HCT116 (cell line): ENCODE results near the gene GOLGA8B. TPM values are rescaled to one million over a fixed set of nuclear protein-coding genes. Genes with fewer than 3 reads are reported as not detected.
"Not testable (repeated sequence)": the region's sequence is repeated elsewhere in the genome, so short reads cannot be mapped to it uniquely, and the experiment has no call there.

Experiments used
- ATAC-seq: fragments of 200-7000 bp; cut with Tn5 transposase; 2 replicates; pipeline ENCODE4 v1.9.1; 2020; ENCODE audit warnings: mild to moderate bottlenecking, moderate library complexity
- BruUV-seq: library from RNA; stranded (reverse); fragments of 400-500 nt; replicated peaks from 2 replicates; lab custom pipeline; 2021; lab: Mats Ljungman, UMichigan
- CTCF ChIA-PET: fragments of 300-600 bp; sonication (Branson Sonifier 250); formaldehyde crosslinking; loops from one replicate; lab custom pipeline; 2021; ENCODE audit warnings: antibody characterized with exemption; lab: Charles Lee
- POLR2A ChIA-PET: fragments of 300-600, 350-600 bp; sonication (Branson Sonifier 250); formaldehyde crosslinking; loops from one replicate; lab custom pipeline; 2021; ENCODE audit warnings: antibody characterized with exemption; lab: Charles Lee
- RAD21 ChIA-PET, 2 experiments: fragments of 300-600 bp; sonication (Branson Sonifier 250); formaldehyde crosslinking; loops; one replicate each; lab custom pipeline; 2023; ENCODE audit warnings: low total read pairs in 2 of 2; ENCODE audit not compliant: uncharacterized antibody in 2 of 2, unreplicated experiment in 2 of 2, low non-redundant PET in 1 of 2; lab: Charles Lee
- DNase-seq: peaks from one replicate; pipeline ENCODE4 v3.0.0-alpha.2; 2010; ENCODE audit warnings: low read depth, low spot score
- H2AFZ ChIP-seq: fragments of 200-600 bp; shearing (Covaris generic), sonication (generic); 2 replicates; pipeline ENCODE4 v1.6.1; 2017; ENCODE audit warnings: low read depth, mixed run types, mixed read lengths, antibody characterized with exemption, low read length; ENCODE audit not compliant: poor library complexity, severe bottlenecking
- H3K27ac ChIP-seq: 2 replicates; pipeline ENCODE4 v1.5.1; 2012; ENCODE audit warnings: low read depth, low read length
- H3K27me3 ChIP-seq: fragments of 200-600 bp; sonication (generic); 2 replicates; pipeline ENCODE4 v1.6.1; 2016; ENCODE audit warnings: mixed run types, low read length, mixed read lengths; ENCODE audit not compliant: insufficient read depth
- H3K36me3 ChIP-seq, 2 experiments: fragments of 200-500 bp in 1 of 2; fragments of 200-600 bp in 1 of 2; sonication (Bioruptor generic) in 1 of 2; sonication (generic) in 1 of 2; 2 replicates each; pipeline versions ENCODE4 v1.5.1 to v1.6.1; 2014 to 2016; ENCODE audit warnings: low read length in 2 of 2, inconsistent platforms in 1 of 2, mixed read lengths in 1 of 2, mixed run types in 1 of 2; ENCODE audit not compliant: insufficient read depth in 2 of 2, control insufficient read depth in 1 of 2
- H3K4me1 ChIP-seq, 2 experiments: fragments of 200-600 bp in 1 of 2; sonication (generic) in 1 of 2; 2 replicates each; pipeline versions ENCODE4 v1.5.1 to v1.6.1; 2012 to 2017; ENCODE audit warnings: low read length in 2 of 2, inconsistent platforms in 1 of 2, mild to moderate bottlenecking in 1 of 2, mixed read lengths in 1 of 2, mixed run types in 1 of 2, moderate library complexity in 1 of 2; ENCODE audit not compliant: insufficient read depth in 2 of 2, control insufficient read depth in 1 of 2
- H3K4me2 ChIP-seq: fragments of 200-600 bp; sonication (generic); 2 replicates; pipeline ENCODE4 v1.6.1; 2017; ENCODE audit warnings: mixed run types, low read length, mixed read lengths
- H3K4me3 ChIP-seq, 2 experiments: fragments of 200-600 bp in 1 of 2; sonication (generic) in 1 of 2; replicated peaks in 1 of 2; 2 replicates each; pipeline ENCODE4 v1.5.1; 2011 to 2016; ENCODE audit warnings: low read length in 2 of 2, control low read depth in 1 of 2, low read depth in 1 of 2, mild to moderate bottlenecking in 1 of 2, mixed read lengths in 1 of 2, mixed run types in 1 of 2
- H3K79me2 ChIP-seq: fragments of 200-600 bp; sonication (generic); 2 replicates; pipeline ENCODE4 v1.6.1; 2017; ENCODE audit warnings: mild to moderate bottlenecking, mixed run types, low read length, moderate library complexity, mixed read lengths; ENCODE audit not compliant: insufficient read depth
- H3K9ac ChIP-seq: fragments of 200-600 bp; sonication (generic); 2 replicates; pipeline ENCODE4 v1.6.1; 2016; ENCODE audit warnings: low read length, mixed read lengths
- H3K9me2 ChIP-seq: fragments of 200-600 bp; sonication (generic), shearing (Covaris generic); 2 replicates; pipeline ENCODE4 v1.6.1; 2017; ENCODE audit warnings: mixed run types, mild to moderate bottlenecking, moderate library complexity; ENCODE audit not compliant: insufficient read depth
- H3K9me3 ChIP-seq, 2 experiments: fragments of 200-500 bp in 1 of 2; fragments of 200-600 bp in 1 of 2; sonication (Bioruptor generic) in 1 of 2; sonication (generic) in 1 of 2; 2 replicates each; pipeline ENCODE4 v1.6.1; 2014 to 2017; ENCODE audit warnings: low read length in 2 of 2, mixed read lengths in 2 of 2, inconsistent platforms in 1 of 2, low read depth in 1 of 2, mild to moderate bottlenecking in 1 of 2, mixed run types in 1 of 2, moderate library complexity in 1 of 2; ENCODE audit not compliant: control insufficient read depth in 1 of 2, insufficient read depth in 1 of 2
- H4K20me1 ChIP-seq: fragments of 200-600 bp; sonication (generic), shearing (Covaris generic); 2 replicates; pipeline ENCODE4 v1.6.1; 2017; ENCODE audit warnings: mixed run types, mild to moderate bottlenecking, moderate library complexity; ENCODE audit not compliant: insufficient read depth
- intact Hi-C: fragments of 100-400 bp; cut with micrococcal nuclease; formaldehyde crosslinking; loops from 2 replicates; pipeline ENCODE4 v1.10.0; 2022
- total RNA-seq: library from RNA; stranded (reverse); gene quantifications from one replicate; pipeline ENCODE4 v1.2.1, GENCODE V29; 2021; ENCODE audit not compliant: unreplicated experiment

The GOLGA8B gene
- total RNA-seq, 1 experiment from 2014 or later, result 69.9 TPM

- H3K4me1 ChIP-seq, H3K27me3 ChIP-seq, intact Hi-C loops, H3K9me3 ChIP-seq, POLR2A ChIA-PET, ATAC-seq, H3K4me2 ChIP-seq, H2AFZ ChIP-seq, H3K9me2 ChIP-seq, H3K36me3 ChIP-seq, H3K79me2 ChIP-seq, BruUV-seq, H3K9ac ChIP-seq, H3K27ac ChIP-seq, RAD21 ChIA-PET, H3K4me3 ChIP-seq, CTCF ChIA-PET, H4K20me1 ChIP-seq, DNase-seq: not testable (repeated sequence)
Observed at GRCh38 chr15:34564711-34565110, 18.7 kb downstream of the GOLGA8B start.

- intact Hi-C loops, CTCF ChIA-PET, H3K9me2 ChIP-seq, H2AFZ ChIP-seq, H3K27me3 ChIP-seq, H3K9me3 ChIP-seq, H3K4me3 ChIP-seq, H3K4me1 ChIP-seq, ATAC-seq, H4K20me1 ChIP-seq, H3K27ac ChIP-seq, DNase-seq, H3K79me2 ChIP-seq, RAD21 ChIA-PET, POLR2A ChIA-PET, H3K4me2 ChIP-seq, BruUV-seq, H3K36me3 ChIP-seq, H3K9ac ChIP-seq: not testable (repeated sequence)
Observed at GRCh38 chr15:34560814-34561213, 22.6 kb downstream of the GOLGA8B start.

GRCh38 chr15:34559764-34560163, 23.7 kb downstream of the GOLGA8B start:
- H2AFZ ChIP-seq, H3K27me3 ChIP-seq, H3K4me2 ChIP-seq, DNase-seq, H3K79me2 ChIP-seq, BruUV-seq, H3K9ac ChIP-seq, RAD21 ChIA-PET, intact Hi-C loops, ATAC-seq, POLR2A ChIA-PET, H3K4me3 ChIP-seq, H3K27ac ChIP-seq, H4K20me1 ChIP-seq, H3K9me3 ChIP-seq, H3K36me3 ChIP-seq, CTCF ChIA-PET, H3K4me1 ChIP-seq, H3K9me2 ChIP-seq: not testable (repeated sequence)

- H4K20me1 ChIP-seq, BruUV-seq, H3K79me2 ChIP-seq, H2AFZ ChIP-seq, H3K9me3 ChIP-seq, H3K36me3 ChIP-seq, H3K27ac ChIP-seq, CTCF ChIA-PET, POLR2A ChIA-PET, H3K27me3 ChIP-seq, H3K9me2 ChIP-seq, ATAC-seq, H3K4me3 ChIP-seq, H3K9ac ChIP-seq, H3K4me1 ChIP-seq, intact Hi-C loops, H3K4me2 ChIP-seq, DNase-seq, RAD21 ChIA-PET: not testable (repeated sequence)
Observed at GRCh38 chr15:34555162-34555561, 28.3 kb downstream of the GOLGA8B start.

GRCh38 chr15:34554716-34555115, 28.7 kb downstream of the GOLGA8B start:
- ATAC-seq, H3K79me2 ChIP-seq, RAD21 ChIA-PET, H3K4me1 ChIP-seq, H3K36me3 ChIP-seq, DNase-seq, BruUV-seq, H3K9ac ChIP-seq, H3K27me3 ChIP-seq, H3K9me2 ChIP-seq, intact Hi-C loops, H3K27ac ChIP-seq, H3K4me3 ChIP-seq, CTCF ChIA-PET, H3K9me3 ChIP-seq, POLR2A ChIA-PET, H2AFZ ChIP-seq, H4K20me1 ChIP-seq, H3K4me2 ChIP-seq: not testable (repeated sequence)
